HCT116 (cell line): ENCODE data around the gene MISP3. TPM values are rescaled to one million over a fixed set of nuclear protein-coding genes. Genes with fewer than 3 reads are reported as not detected.

Experiments used
- ATAC-seq: fragments of 200-7000 bp; cut with Tn5 transposase; 2 replicates; pipeline ENCODE4 v1.9.1; 2020; ENCODE audit warnings: mild to moderate bottlenecking, moderate library complexity
- BruUV-seq: library from RNA; stranded (reverse); fragments of 400-500 nt; replicated peaks from 2 replicates; lab custom pipeline; 2021; lab: Mats Ljungman, UMichigan
- CTCF ChIA-PET: fragments of 300-600 bp; sonication (Branson Sonifier 250); formaldehyde crosslinking; loops from one replicate; lab custom pipeline; 2021; ENCODE audit warnings: antibody characterized with exemption; lab: Charles Lee
- POLR2A ChIA-PET: fragments of 300-600, 350-600 bp; sonication (Branson Sonifier 250); formaldehyde crosslinking; loops from one replicate; lab custom pipeline; 2021; ENCODE audit warnings: antibody characterized with exemption; lab: Charles Lee
- RAD21 ChIA-PET, 2 experiments: fragments of 300-600 bp; sonication (Branson Sonifier 250); formaldehyde crosslinking; loops; one replicate each; lab custom pipeline; 2023; ENCODE audit warnings: low total read pairs in 2 of 2; ENCODE audit not compliant: uncharacterized antibody in 2 of 2, unreplicated experiment in 2 of 2, low non-redundant PET in 1 of 2; lab: Charles Lee
- DNase-seq: peaks from one replicate; pipeline ENCODE4 v3.0.0-alpha.2; 2010; ENCODE audit warnings: low read depth, low spot score
- H2AFZ ChIP-seq: fragments of 200-600 bp; shearing (Covaris generic), sonication (generic); 2 replicates; pipeline ENCODE4 v1.6.1; 2017; ENCODE audit warnings: low read depth, mixed run types, mixed read lengths, antibody characterized with exemption, low read length; ENCODE audit not compliant: poor library complexity, severe bottlenecking
- H3K27ac ChIP-seq: 2 replicates; pipeline ENCODE4 v1.5.1; 2012; ENCODE audit warnings: low read depth, low read length
- H3K27me3 ChIP-seq: fragments of 200-600 bp; sonication (generic); 2 replicates; pipeline ENCODE4 v1.6.1; 2016; ENCODE audit warnings: mixed run types, low read length, mixed read lengths; ENCODE audit not compliant: insufficient read depth
- H3K36me3 ChIP-seq, 2 experiments: fragments of 200-500 bp in 1 of 2; fragments of 200-600 bp in 1 of 2; sonication (Bioruptor generic) in 1 of 2; sonication (generic) in 1 of 2; 2 replicates each; pipeline versions ENCODE4 v1.5.1 to v1.6.1; 2014 to 2016; ENCODE audit warnings: low read length in 2 of 2, inconsistent platforms in 1 of 2, mixed read lengths in 1 of 2, mixed run types in 1 of 2; ENCODE audit not compliant: insufficient read depth in 2 of 2, control insufficient read depth in 1 of 2
- H3K4me1 ChIP-seq, 2 experiments: fragments of 200-600 bp in 1 of 2; sonication (generic) in 1 of 2; 2 replicates each; pipeline versions ENCODE4 v1.5.1 to v1.6.1; 2012 to 2017; ENCODE audit warnings: low read length in 2 of 2, inconsistent platforms in 1 of 2, mild to moderate bottlenecking in 1 of 2, mixed read lengths in 1 of 2, mixed run types in 1 of 2, moderate library complexity in 1 of 2; ENCODE audit not compliant: insufficient read depth in 2 of 2, control insufficient read depth in 1 of 2
- H3K4me2 ChIP-seq: fragments of 200-600 bp; sonication (generic); 2 replicates; pipeline ENCODE4 v1.6.1; 2017; ENCODE audit warnings: mixed run types, low read length, mixed read lengths
- H3K4me3 ChIP-seq, 2 experiments: fragments of 200-600 bp in 1 of 2; sonication (generic) in 1 of 2; replicated peaks in 1 of 2; 2 replicates each; pipeline ENCODE4 v1.5.1; 2011 to 2016; ENCODE audit warnings: low read length in 2 of 2, control low read depth in 1 of 2, low read depth in 1 of 2, mild to moderate bottlenecking in 1 of 2, mixed read lengths in 1 of 2, mixed run types in 1 of 2
- H3K79me2 ChIP-seq: fragments of 200-600 bp; sonication (generic); 2 replicates; pipeline ENCODE4 v1.6.1; 2017; ENCODE audit warnings: mild to moderate bottlenecking, mixed run types, low read length, moderate library complexity, mixed read lengths; ENCODE audit not compliant: insufficient read depth
- H3K9ac ChIP-seq: fragments of 200-600 bp; sonication (generic); 2 replicates; pipeline ENCODE4 v1.6.1; 2016; ENCODE audit warnings: low read length, mixed read lengths
- H3K9me2 ChIP-seq: fragments of 200-600 bp; sonication (generic), shearing (Covaris generic); 2 replicates; pipeline ENCODE4 v1.6.1; 2017; ENCODE audit warnings: mixed run types, mild to moderate bottlenecking, moderate library complexity; ENCODE audit not compliant: insufficient read depth
- H3K9me3 ChIP-seq, 2 experiments: fragments of 200-500 bp in 1 of 2; fragments of 200-600 bp in 1 of 2; sonication (Bioruptor generic) in 1 of 2; sonication (generic) in 1 of 2; 2 replicates each; pipeline ENCODE4 v1.6.1; 2014 to 2017; ENCODE audit warnings: low read length in 2 of 2, mixed read lengths in 2 of 2, inconsistent platforms in 1 of 2, low read depth in 1 of 2, mild to moderate bottlenecking in 1 of 2, mixed run types in 1 of 2, moderate library complexity in 1 of 2; ENCODE audit not compliant: control insufficient read depth in 1 of 2, insufficient read depth in 1 of 2
- H4K20me1 ChIP-seq: fragments of 200-600 bp; sonication (generic), shearing (Covaris generic); 2 replicates; pipeline ENCODE4 v1.6.1; 2017; ENCODE audit warnings: mixed run types, mild to moderate bottlenecking, moderate library complexity; ENCODE audit not compliant: insufficient read depth
- ATF3 ChIP-seq: IDR thresholded peaks from 2 replicates; pipeline ENCODE4 v1.6.1; 2012
- CBX3 ChIP-seq: IDR thresholded peaks from 2 replicates; pipeline ENCODE4 v1.6.1; 2012; ENCODE audit warnings: low read depth
- CTCF ChIP-seq, 3 experiments: fragments of 200-600 bp in 1 of 3; sonication (generic) in 1 of 3; IDR thresholded peaks in 2 of 3; conservative IDR thresholded peaks in 1 of 3; 2 replicates each; pipeline ENCODE4 v1.5.1; 2012 to 2017; ENCODE audit warnings: low read depth in 2 of 3, low read length in 2 of 3, antibody characterized with exemption in 1 of 3, borderline replicate concordance in 1 of 3, control low read depth in 1 of 3, mild to moderate bottlenecking in 1 of 3, mixed read lengths in 1 of 3, mixed run types in 1 of 3, moderate library complexity in 1 of 3; ENCODE audit not compliant: insufficient read depth in 1 of 3
- EGR1 ChIP-seq: IDR thresholded peaks from 2 replicates; pipeline ENCODE4 v1.6.1; 2012; ENCODE audit warnings: low read depth
- ELF1 ChIP-seq: IDR thresholded peaks from 2 replicates; pipeline ENCODE4 v1.6.1; 2012; ENCODE audit warnings: low read depth, borderline replicate concordance
- EZH2phosphoT487 ChIP-seq: fragments of 200-600 bp; IDR thresholded peaks from 2 replicates; pipeline ENCODE4 v1.6.1; 2018; ENCODE audit warnings: antibody characterized with exemption, borderline replicate concordance
- JUND ChIP-seq: IDR thresholded peaks from 2 replicates; pipeline ENCODE4 v1.6.1; 2012
- MAX ChIP-seq: IDR thresholded peaks from 2 replicates; pipeline ENCODE4 v1.6.1; 2012
- POLR2A ChIP-seq: IDR thresholded peaks from 2 replicates; pipeline ENCODE4 v1.7.0; 2011; ENCODE audit warnings: borderline replicate concordance; ENCODE audit not compliant: insufficient read depth, insufficient read length; ENCODE audit errors: extremely low read depth
- RAD21 ChIP-seq: IDR thresholded peaks from 2 replicates; pipeline ENCODE4 v1.6.1; 2012; ENCODE audit warnings: low read depth, mild to moderate bottlenecking
- REST ChIP-seq: IDR thresholded peaks from 2 replicates; pipeline ENCODE4 v1.6.1; 2012; ENCODE audit warnings: low read depth
- SIN3A ChIP-seq: IDR thresholded peaks from 2 replicates; pipeline ENCODE4 v1.6.1; 2012; ENCODE audit warnings: low read depth
- SP1 ChIP-seq: IDR thresholded peaks from 2 replicates; pipeline ENCODE4 v1.6.1; 2012; ENCODE audit warnings: low read depth
- SRF ChIP-seq: IDR thresholded peaks from 2 replicates; pipeline ENCODE4 v1.6.1; 2012; ENCODE audit warnings: low read depth
- TCF7L2 ChIP-seq: IDR thresholded peaks from 2 replicates; pipeline ENCODE4 v1.7.0; 2011; ENCODE audit warnings: borderline replicate concordance, inconsistent platforms; ENCODE audit not compliant: insufficient read depth, insufficient read length; ENCODE audit errors: extremely low read depth
- YY1 ChIP-seq: IDR thresholded peaks from 2 replicates; pipeline ENCODE4 v1.6.1; 2011; ENCODE audit warnings: low read length, low read depth, moderate library complexity, mild to moderate bottlenecking; ENCODE audit not compliant: insufficient replicate concordance; ENCODE audit errors: extremely low read depth
- ZFX ChIP-seq: fragments of 450-650 bp; IDR thresholded peaks from 2 replicates; pipeline ENCODE4 v1.6.1; 2017
- ZNF274 ChIP-seq: fragments of 200-500 bp; sonication (Bioruptor generic); IDR thresholded peaks from 2 replicates; pipeline ENCODE4 v1.6.1; 2014; ENCODE audit warnings: mild to moderate bottlenecking, low read depth, low read length, inconsistent platforms
- intact Hi-C: fragments of 100-400 bp; cut with micrococcal nuclease; formaldehyde crosslinking; loops from 2 replicates; pipeline ENCODE4 v1.10.0; 2022
- total RNA-seq: library from RNA; stranded (reverse); gene quantifications from one replicate; pipeline ENCODE4 v1.2.1, GENCODE V29; 2021; ENCODE audit not compliant: unreplicated experiment

Gene MISP3
- total RNA-seq, 1 experiment from 2014 or later, result 5.2 TPM

GRCh38 chr19:14082675-14082960, 10.0 kb downstream of the MISP3 start (continued):
- TF ChIP-seq ATF3 (no peak), POLR2A (no peak)

- intact Hi-C loops, result no loop called here
- CTCF ChIA-PET, result interaction anchor here (1.4 kb wide), 1 partner anchor 51 kb away, joined by 3 read pairs; the partner anchor contains the start of gene ASF1B
- BruUV-seq, result no TSS peak
- H3K4me2 ChIP-seq, result no peak within 1 kb of the TSS
- DNase-seq (no peak), ATAC-seq (no peak)
- no peaks in the 10 kb centered on the region for H3K9me3 ChIP-seq
- no peak within 1 kb of the TSS for H3K4me3 ChIP-seq
- H3K27me3 ChIP-seq, result no peaks in the 10 kb centered on the region
- no peak within 1 kb of the TSS for H3K27ac ChIP-seq
- no peaks in the 10 kb centered on the region for H4K20me1 ChIP-seq
- H3K9ac ChIP-seq, result no peak within 1 kb of the TSS
- H3K4me1 ChIP-seq, result peaks cover 5 to 18% of the 10 kb centered on the region in 2 experiments; a peak in 2 of 4 replicates
- POLR2A ChIA-PET, result no interaction called here
- TF ChIP-seq ATF3 (no peak), ZFX (no peak), SP1 (no peak), SIN3A (no peak), REST (no peak), MAX (no peak), CTCF (IDR thresholded peaks at IDR 0.05 in 2 of 3, conservative IDR thresholded peaks at IDR 0.05 in 1 of 3; ENCODE audit: borderline replicate concordance in 1 of 3, insufficient read depth in 1 of 3, low read depth in 2 of 3, low read length in 2 of 3) (no peak), YY1 (no peak), TCF7L2 (no peak), EGR1 (no peak), JUND (no peak), SRF (no peak), ZNF274 (no peak), ELF1 (no peak), EZH2phosphoT487 (no peak), RAD21 (no peak), POLR2A (no peak), CBX3 (no peak)
- RAD21 ChIA-PET, result no interaction called here
- H3K9me2 ChIP-seq, result no peaks in the 10 kb centered on the region
- peaks cover 0 to 3% of the 10 kb centered on the region in 2 experiments; a peak in 1 of 4 replicates for H3K36me3 ChIP-seq
- H3K79me2 ChIP-seq, result no peaks in the 10 kb centered on the region
- no peak within 1 kb of the TSS for H2AFZ ChIP-seq
These were observed 12.9 kb downstream of the MISP3 start, which contains the start of gene C19orf67 for GRCh38 chr19:14085309-14085995. C19orf67 (minus strand) TSS chr19:14085783; CDS start chr19:14085627, 156 bp downstream.
